ENCODE data around the gene HLA-DQA2.

- no peak for TF ChIP-seq GLIS3 (CRISPR knock-in tag; IDR thresholded peaks at IDR 0.05)
- TF ChIP-seq ZFP30 (CRISPR knock-in tag; IDR thresholded peaks at IDR 0.05): no peak
- TF ChIP-seq RARB (CRISPR knock-in tag; IDR thresholded peaks at IDR 0.05): no peak
- TF ChIP-seq ZNF70 (CRISPR knock-in tag; IDR thresholded peaks at IDR 0.05): no peak
- no peak for TF ChIP-seq PPARA (CRISPR knock-in tag; IDR thresholded peaks at IDR 0.05; ENCODE audit: borderline replicate concordance)
Observed at GRCh38 chr6:32713241-32713640, 27.9 kb upstream of the HLA-DQA2 start.
